Endothelial cell of umbilical vein (primary cell): ENCODE results near the gene OTOP1.
"Not testable (repeated sequence)": the region's sequence is repeated elsewhere in the genome, so short reads cannot be mapped to it uniquely, and the experiment has no call there.

Experiments
- EZH2 ChIP-seq: IDR thresholded peaks from 2 replicates; pipeline ENCODE4 v1.6.1; 2012; ENCODE audit warnings: borderline replicate concordance, low read depth, mild to moderate bottlenecking, moderate library complexity, low read length, inconsistent platforms; ENCODE audit not compliant: severe bottlenecking
- POLR2A ChIP-seq: IDR thresholded peaks from 2 replicates; pipeline ENCODE4 v1.6.1; 2012; ENCODE audit warnings: low read depth, mild to moderate bottlenecking, control low read depth, low read length
- TF ChIP-seq, protein P1 (sequence below), 2 donors: IDR thresholded peaks; 1 replicate in 1 of 2; 2 replicates in 1 of 2; pipeline ENCODE4 v1.5.1; 2011; ENCODE audit warnings: low read length in 2 of 2, mild to moderate bottlenecking in 2 of 2, moderate library complexity in 2 of 2, control low read depth in 1 of 2, inconsistent platforms in 1 of 2, low read depth in 1 of 2; ENCODE audit not compliant: insufficient read depth in 1 of 2; ENCODE audit errors: extremely low read depth in 1 of 2

- TF ChIP-seq, protein P1, sequence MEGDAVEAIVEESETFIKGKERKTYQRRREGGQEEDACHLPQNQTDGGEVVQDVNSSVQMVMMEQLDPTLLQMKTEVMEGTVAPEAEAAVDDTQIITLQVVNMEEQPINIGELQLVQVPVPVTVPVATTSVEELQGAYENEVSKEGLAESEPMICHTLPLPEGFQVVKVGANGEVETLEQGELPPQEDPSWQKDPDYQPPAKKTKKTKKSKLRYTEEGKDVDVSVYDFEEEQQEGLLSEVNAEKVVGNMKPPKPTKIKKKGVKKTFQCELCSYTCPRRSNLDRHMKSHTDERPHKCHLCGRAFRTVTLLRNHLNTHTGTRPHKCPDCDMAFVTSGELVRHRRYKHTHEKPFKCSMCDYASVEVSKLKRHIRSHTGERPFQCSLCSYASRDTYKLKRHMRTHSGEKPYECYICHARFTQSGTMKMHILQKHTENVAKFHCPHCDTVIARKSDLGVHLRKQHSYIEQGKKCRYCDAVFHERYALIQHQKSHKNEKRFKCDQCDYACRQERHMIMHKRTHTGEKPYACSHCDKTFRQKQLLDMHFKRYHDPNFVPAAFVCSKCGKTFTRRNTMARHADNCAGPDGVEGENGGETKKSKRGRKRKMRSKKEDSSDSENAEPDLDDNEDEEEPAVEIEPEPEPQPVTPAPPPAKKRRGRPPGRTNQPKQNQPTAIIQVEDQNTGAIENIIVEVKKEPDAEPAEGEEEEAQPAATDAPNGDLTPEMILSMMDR (IDR thresholded peaks at IDR 0.05; ENCODE audit: extremely low read depth in 1 of 2, insufficient read depth in 1 of 2, low read depth in 1 of 2, low read length in 2 of 2) = not testable (repeated sequence)
- TF ChIP-seq POLR2A, EZH2: not testable (repeated sequence)
These were observed 12.8 kb upstream of the OTOP1 start for GRCh38 chr4:4239551-4239950.
